ENCODE results near the gene KCNMB2.
"Not testable (repeated sequence)": the region's sequence is repeated elsewhere in the genome, so short reads cannot be mapped to it uniquely, and the experiment has no call there.

The KCNMB2 gene

GRCh38 chr3:178520451-178520850 is 15.8 kb upstream of the KCNMB2 start:
- DNase-seq: no peak

GRCh38 chr3:178522200-178523052 is 13.8 kb upstream of the KCNMB2 start:
- DNase-seq: no peak

- DNase-seq: no peak
Observed at GRCh38 chr3:178525251-178525650, 11.0 kb upstream of the KCNMB2 start.

- no peak for DNase-seq
Observed at GRCh38 chr3:178526291-178526690, 9.9 kb upstream of the KCNMB2 start.

- no peak for DNase-seq
Observed at GRCh38 chr3:178527981-178528380, 8.3 kb upstream of the KCNMB2 start.

GRCh38 chr3:178529606-178530225 is 6.5 kb upstream of the KCNMB2 start:
- no peak for DNase-seq

GRCh38 chr3:178532476-178532875 is 3.8 kb upstream of the KCNMB2 start:
- DNase-seq: no peak

- no peak for DNase-seq
Observed at GRCh38 chr3:178537122-178537705, 978 bp downstream of the KCNMB2 start.

- no peak for DNase-seq
Observed at GRCh38 chr3:178538056-178538455, 1.8 kb downstream of the KCNMB2 start.

GRCh38 chr3:178540184-178540583 is 3.9 kb downstream of the KCNMB2 start:
- no peak for DNase-seq

- no peak for DNase-seq
Observed at GRCh38 chr3:178545337-178545736, 9.1 kb downstream of the KCNMB2 start.

- DNase-seq: no peak
Observed at GRCh38 chr3:178546079-178546478, 9.8 kb downstream of the KCNMB2 start.

GRCh38 chr3:178549426-178549825 is 13.2 kb downstream of the KCNMB2 start:
- not testable (repeated sequence) for DNase-seq

- DNase-seq: no peak
Observed at GRCh38 chr3:178551916-178552321, 15.7 kb downstream of the KCNMB2 start.

- DNase-seq: no peak
Observed at GRCh38 chr3:178558637-178559036, 22.4 kb downstream of the KCNMB2 start.

GRCh38 chr3:178560759-178561158 is 24.5 kb downstream of the KCNMB2 start:
- DNase-seq: no peak

GRCh38 chr3:178561239-178561638 is 25.0 kb downstream of the KCNMB2 start:
- no peak for DNase-seq

GRCh38 chr3:178562143-178562946 is 26.1 kb downstream of the KCNMB2 start:
- no peak for DNase-seq

GRCh38 chr3:178562947-178563232 is 26.7 kb downstream of the KCNMB2 start:
- no peak for DNase-seq

GRCh38 chr3:178567611-178568010 is 31.4 kb downstream of the KCNMB2 start:
- DNase-seq: no peak

- no peak for DNase-seq
Observed at GRCh38 chr3:178568155-178568731, 32.0 kb downstream of the KCNMB2 start.

GRCh38 chr3:178568911-178569310 is 32.7 kb downstream of the KCNMB2 start:
- no peak for DNase-seq

GRCh38 chr3:178569826-178570225 is 33.6 kb downstream of the KCNMB2 start:
- no peak for DNase-seq
